NCI-H526 treated with DMSO at 0.1 percent for 48 hours (cell line): ENCODE measurements around the gene GRK6.

Experiments used
- DNase-seq: peaks from one replicate; lab custom pipeline; 2025; lab: John Stamatoyannopoulos, UW

Gene GRK6

DNA sequence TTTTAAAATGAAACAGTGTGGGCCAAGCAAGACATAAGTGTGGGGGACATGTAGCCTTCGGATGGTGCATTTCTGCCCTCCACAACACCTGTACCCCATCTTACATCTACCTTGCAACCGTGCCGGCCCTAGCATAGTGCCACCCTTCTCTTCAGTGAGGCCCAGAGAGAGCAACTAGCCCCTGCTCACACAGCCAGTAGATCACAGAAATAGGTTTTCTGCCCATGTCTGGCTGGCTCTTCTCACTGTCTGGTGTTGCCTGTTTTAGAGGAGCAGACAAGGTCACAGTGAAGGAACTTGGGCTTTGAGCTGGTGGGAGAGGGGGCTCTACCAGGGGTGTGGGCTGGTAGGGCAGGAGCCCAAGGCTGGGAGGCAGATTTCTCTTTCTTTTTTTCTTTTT, 59.8 kb downstream of the GRK6 start:
- no peak for DNase-seq

DNA sequence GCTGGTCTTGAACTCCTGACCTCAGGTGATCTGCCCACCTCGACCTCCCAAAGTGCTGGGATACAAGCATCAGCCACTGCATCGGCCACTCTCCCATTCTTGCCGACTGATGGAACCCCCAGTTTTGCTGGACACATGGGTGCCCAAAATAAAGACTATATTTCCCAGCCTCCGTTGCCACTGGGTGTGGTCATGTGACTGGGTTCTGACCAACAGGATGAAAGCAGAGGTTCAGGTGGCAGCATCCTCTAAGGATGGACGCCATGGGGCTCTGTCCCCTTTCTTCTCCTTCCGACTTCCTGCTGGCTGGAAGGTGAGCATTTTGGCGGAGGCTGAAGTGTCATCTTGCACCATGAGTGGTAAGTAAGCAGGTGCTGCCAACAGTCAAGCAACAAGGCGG, 60.7 kb downstream of the GRK6 start:
- DNase-seq: no peak

DNA sequence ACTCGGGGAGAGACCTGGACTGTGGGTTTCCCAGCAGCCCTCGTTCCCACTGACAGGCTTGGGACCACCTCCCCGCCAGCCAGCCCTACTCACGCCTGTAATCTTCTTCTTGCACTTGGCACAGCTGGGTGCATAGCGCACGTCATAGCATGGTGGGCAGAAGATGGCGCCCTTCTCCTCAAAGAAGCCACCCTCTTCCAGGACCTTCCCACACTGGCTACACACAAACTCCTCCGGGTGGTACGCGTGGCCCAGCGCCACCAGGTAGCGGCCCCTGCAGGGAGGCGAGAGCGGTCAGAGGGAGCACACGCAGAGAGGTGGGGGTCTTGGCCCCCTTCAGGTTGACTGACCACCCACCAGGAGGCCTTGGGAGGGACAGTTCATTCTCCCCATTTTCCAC, 61.5 kb downstream of the GRK6 start:
- no peak for DNase-seq

DNA sequence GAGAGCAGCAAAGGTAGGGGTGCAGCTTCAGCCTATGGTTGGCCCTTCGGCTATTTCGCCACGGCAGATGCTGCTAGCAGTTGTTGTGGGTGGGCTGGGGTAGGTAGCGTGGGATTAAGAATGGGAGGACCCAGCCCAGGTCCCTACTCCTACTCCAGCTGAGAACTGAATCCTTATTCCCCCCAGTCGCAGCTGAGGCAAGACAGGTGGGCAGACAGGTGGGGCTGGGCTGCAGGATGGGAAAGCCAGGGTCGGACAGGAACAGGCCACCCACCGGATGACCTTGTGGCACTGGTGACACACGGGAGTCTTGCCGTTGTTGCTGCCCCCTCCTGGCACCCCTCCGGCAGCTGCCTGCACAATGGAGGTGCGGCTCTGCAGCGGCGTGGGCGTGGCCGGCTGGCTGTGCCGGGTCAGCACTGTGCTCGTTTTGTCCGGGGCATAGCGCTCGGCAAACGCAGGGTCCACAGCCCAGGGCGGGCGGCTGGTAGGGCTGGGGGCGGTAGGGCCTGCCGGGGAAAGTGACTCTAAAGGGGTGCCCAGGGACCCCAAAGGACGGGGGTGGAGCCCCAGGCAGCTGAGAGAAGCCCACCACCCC, 62.7 kb downstream of the GRK6 start:
- no peak for DNase-seq

DNA sequence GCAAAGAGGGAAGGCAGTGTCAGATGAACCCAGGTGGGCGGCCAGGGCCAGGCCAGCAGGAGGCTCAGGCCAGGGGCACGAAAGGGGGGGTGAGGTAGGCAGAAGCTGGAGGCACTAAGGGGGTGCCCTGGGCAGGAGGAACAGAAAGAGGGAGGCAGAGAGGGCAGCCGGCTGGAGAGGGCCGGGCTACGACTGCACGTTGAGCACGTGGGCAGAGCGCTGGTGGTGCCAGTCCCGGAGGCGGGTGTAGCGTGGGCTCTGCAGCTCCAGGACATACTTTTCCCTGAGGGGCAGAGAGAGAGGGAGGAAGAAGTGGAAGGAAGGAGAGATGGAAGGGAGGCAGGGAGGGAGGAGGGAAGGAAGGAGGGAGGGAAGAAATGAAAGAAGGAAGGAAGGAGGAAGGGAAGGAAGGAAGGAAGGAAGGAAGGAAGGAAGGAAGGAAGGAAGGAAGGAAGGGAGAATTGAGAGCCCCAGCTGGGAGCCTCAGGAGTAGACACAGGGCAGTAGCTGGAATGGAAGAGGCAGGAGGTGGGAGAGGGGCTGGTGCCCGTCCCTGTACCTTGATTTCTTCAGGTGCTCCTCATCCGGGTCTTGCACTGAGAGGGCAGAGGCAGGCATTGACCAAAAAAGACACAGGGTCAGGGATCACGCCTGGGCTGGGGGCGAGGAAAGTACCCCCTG, 64.0 kb downstream of the GRK6 start:
- no peak for DNase-seq

DNA sequence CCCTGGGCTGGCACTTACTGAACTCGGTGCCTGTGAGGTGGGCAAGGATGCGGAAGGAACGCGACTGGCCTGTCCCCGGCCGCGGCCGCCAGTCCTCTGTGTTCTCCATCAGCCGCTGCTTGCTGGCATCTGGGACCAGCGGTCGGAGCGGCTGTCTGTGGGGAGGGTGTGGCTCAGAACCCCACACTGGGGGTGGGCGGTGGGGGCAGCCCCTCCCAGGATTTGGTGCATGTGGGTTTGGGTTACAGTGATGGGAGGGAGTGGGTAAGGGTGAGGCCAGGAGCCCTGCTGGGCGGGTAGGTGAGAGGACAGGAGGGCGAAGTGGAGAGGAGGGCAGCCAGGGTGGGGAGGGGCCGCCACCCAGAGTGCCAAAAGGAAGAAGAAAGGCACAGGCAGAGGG, 64.5 kb downstream of the GRK6 start:
- no peak for DNase-seq

DNA sequence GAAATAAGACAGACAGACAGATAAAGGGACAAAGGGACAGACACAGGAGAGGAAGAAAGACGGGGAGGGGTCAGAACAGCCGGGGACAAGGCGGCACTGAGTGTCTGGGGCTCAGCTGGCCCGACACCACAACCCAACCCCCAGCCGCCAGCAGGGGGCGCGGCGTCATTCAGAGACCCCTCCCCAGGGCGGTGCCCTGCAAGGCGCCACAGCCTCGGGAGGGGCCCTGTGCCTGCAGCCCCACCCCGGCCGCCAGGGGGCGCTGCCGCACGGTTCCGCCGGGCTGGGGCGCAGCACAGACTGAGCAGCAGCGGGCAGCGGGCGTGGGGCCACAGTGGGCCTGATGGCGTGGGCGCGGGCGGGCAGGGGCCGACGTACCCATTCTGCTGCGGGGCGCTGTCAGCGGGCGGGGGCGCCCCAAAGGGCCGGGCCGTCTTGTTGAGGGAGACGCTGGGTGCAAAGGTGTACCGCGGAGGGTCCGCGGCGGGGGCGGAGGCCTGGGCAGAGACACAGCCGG, 65.0 kb downstream of the GRK6 start:
- DNase-seq: no peak

DNA sequence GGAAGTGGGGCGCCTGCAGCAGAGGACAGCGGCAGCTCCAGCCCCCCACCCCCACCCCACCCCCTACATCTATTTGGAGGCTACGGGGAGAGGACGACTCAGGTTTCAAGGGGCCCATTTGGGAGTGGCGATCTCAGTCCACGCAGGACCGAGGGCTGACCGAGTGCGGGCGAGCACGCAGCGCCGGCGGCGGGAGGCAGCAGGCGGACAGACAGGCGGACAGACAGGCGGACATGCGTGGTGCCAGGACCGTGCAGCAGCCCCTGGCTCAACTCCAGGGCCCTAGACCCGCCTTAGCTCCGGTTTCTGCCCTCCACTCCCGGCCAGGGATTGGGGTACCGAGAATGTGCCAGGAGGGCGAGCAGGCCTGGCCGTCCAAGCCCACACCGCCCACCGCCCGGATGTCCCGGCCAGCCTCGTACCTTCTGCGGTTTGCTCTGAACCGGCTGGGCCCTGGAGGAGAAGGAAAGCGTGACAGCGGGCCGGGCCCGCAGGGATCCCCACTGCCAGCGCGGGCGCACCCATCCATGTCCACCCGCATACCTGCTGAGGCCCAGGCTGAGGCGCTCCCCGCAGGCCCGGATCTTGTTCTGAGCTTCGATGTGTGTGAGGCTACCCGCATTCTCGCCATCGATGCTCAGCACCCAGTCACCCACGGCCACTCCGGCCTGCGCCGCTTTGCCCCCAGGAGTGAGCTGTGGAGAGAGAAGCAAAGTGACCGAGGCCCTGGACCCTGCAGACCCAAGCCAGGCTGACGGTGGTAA, 65.7 kb downstream of the GRK6 start:
- no peak for DNase-seq
